ENCODE results near the gene RSPO3.

Gene RSPO3

GRCh38 chr6:127160484-127160883 lies 42.0 kb downstream of the RSPO3 start:
- no peak for DNase-seq (ENCODE audit: low read depth in 2 of 2)

GRCh38 chr6:127162836-127163235 lies 44.4 kb downstream of the RSPO3 start:
- DNase-seq (ENCODE audit: low read depth in 2 of 2): no peak

GRCh38 chr6:127164036-127164435 lies 45.6 kb downstream of the RSPO3 start:
- no peak for DNase-seq (ENCODE audit: low read depth in 2 of 2)

- DNase-seq (ENCODE audit: low read depth in 2 of 2): no peak
Measured at GRCh38 chr6:127164565-127164964, 46.1 kb downstream of the RSPO3 start.

GRCh38 chr6:127173156-127173940 lies 54.9 kb downstream of the RSPO3 start:
- no peak for DNase-seq (ENCODE audit: low read depth in 2 of 2)

GRCh38 chr6:127176146-127176545 lies 57.7 kb downstream of the RSPO3 start:
- peak; percentile 66 to 70 for DNase-seq (ENCODE audit: low read depth in 2 of 2)

GRCh38 chr6:127177030-127177922 lies 58.8 kb downstream of the RSPO3 start:
- DNase-seq (ENCODE audit: low read depth in 2 of 2): peak; percentile 86

- no peak for DNase-seq (ENCODE audit: low read depth in 2 of 2)
Measured at GRCh38 chr6:127177923-127178231, 59.4 kb downstream of the RSPO3 start.

GRCh38 chr6:127178746-127179145 lies 60.3 kb downstream of the RSPO3 start:
- no peak for DNase-seq (ENCODE audit: low read depth in 2 of 2)

- DNase-seq (ENCODE audit: low read depth in 2 of 2): peak in 1 of 2 experiments; percentile 48
Measured at GRCh38 chr6:127180426-127180825, 62.0 kb downstream of the RSPO3 start.

GRCh38 chr6:127182501-127182900 lies 64.0 kb downstream of the RSPO3 start:
- DNase-seq (ENCODE audit: low read depth in 2 of 2): peak in 1 of 2 experiments; percentile 74

GRCh38 chr6:127185437-127185995 lies 67.0 kb downstream of the RSPO3 start:
- peak in 1 of 2 experiments; percentile 55 for DNase-seq (ENCODE audit: low read depth in 2 of 2)

GRCh38 chr6:127186889-127187288 lies 68.4 kb downstream of the RSPO3 start:
- no peak for DNase-seq (ENCODE audit: low read depth in 2 of 2)

GRCh38 chr6:127188744-127189143 lies 70.3 kb downstream of the RSPO3 start:
- no peak for DNase-seq (ENCODE audit: low read depth in 2 of 2)

GRCh38 chr6:127190552-127190951 lies 72.1 kb downstream of the RSPO3 start:
- no peak for DNase-seq (ENCODE audit: low read depth in 2 of 2)

- no peak for DNase-seq (ENCODE audit: low read depth in 2 of 2)
Measured at GRCh38 chr6:127191716-127192115, 73.2 kb downstream of the RSPO3 start.

- DNase-seq (ENCODE audit: low read depth in 2 of 2): peak in 1 of 2 experiments; percentile 63
Measured at GRCh38 chr6:127192911-127193541, 74.6 kb downstream of the RSPO3 start.

GRCh38 chr6:127195833-127196232 lies 77.4 kb downstream of the RSPO3 start:
- no peak for DNase-seq (ENCODE audit: low read depth in 2 of 2)

- DNase-seq (ENCODE audit: low read depth in 2 of 2): no peak
Measured at GRCh38 chr6:127198549-127198948, 80.1 kb downstream of the RSPO3 start.

- no peak for DNase-seq (ENCODE audit: low read depth in 2 of 2)
Measured at GRCh38 chr6:127199470-127199869, 81.0 kb downstream of the RSPO3 start.

GRCh38 chr6:127200114-127200513 lies 81.6 kb downstream of the RSPO3 start:
- no peak for DNase-seq (ENCODE audit: low read depth in 2 of 2)

GRCh38 chr6:127201321-127201720 lies 82.8 kb downstream of the RSPO3 start:
- peak in 1 of 2 experiments; percentile 39 for DNase-seq (ENCODE audit: low read depth in 2 of 2)

Measured in fibroblast of skin of left quadriceps (primary cell).